SU-DHL-6 (cell line): ENCODE measurements around the gene ERC1.

Source experiments
- CTCF ChIP-seq: fragments of 200-600 bp; sonication (generic); IDR thresholded peaks from one replicate; pipeline ENCODE4 v1.5.1; 2017; ENCODE audit warnings: antibody characterized with exemption, mild to moderate bottlenecking, low read length, moderate library complexity; ENCODE audit not compliant: insufficient read depth, poor library complexity, severe bottlenecking
- EZH2phosphoT487 ChIP-seq: fragments of 200-600 bp; sonication (generic), shearing (Covaris generic); conservative IDR thresholded peaks from 2 replicates; pipeline ENCODE4 v1.6.1; 2018; ENCODE audit warnings: mild to moderate bottlenecking, antibody characterized with exemption, low read length, moderate library complexity, mixed read lengths

DNA sequence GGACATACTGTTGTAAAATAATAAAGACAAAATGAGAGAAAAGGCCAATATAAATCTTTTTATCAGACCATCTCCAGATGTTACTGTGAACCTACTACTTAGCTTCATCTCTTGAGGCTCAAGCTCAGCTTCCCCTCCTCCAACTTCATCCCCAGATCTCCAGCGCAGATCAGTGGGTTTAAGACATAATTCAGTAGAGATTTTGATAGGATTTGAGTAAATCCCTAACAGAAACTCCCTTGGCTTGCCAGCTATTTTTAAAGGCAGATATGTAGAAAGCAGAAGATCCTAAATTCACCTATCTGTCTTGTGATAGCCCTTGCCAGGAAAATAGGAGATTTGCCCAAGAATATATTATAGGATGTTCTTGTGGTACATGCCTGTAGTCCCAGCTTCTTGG lies 366.7 kb downstream of the ERC1 start:
- TF ChIP-seq CTCF (no peak), EZH2phosphoT487 (no peak)
